Heart left ventricle (tissue), 16 donors: ENCODE data around the gene PLPPR5. TPM values are rescaled to one million over a fixed set of nuclear protein-coding genes. Genes with fewer than 3 reads are reported as not detected.
A peak's percentile ranks its signal among the peaks of the same experiment; 100 is the strongest.

Source experiments
- ATAC-seq, 4 donors: fragments of 200-7000 bp; cut with Tn5 transposase; one replicate each; pipeline ENCODE4 v1.9.1; 2020 to 2022; ENCODE audit warnings: moderate library complexity in 4 of 4, mild to moderate bottlenecking in 3 of 4, moderate number of reproducible peaks in 1 of 4
- DNase-seq, 5 donors: peaks; one replicate each; pipeline ENCODE4 v3.0.0-alpha.2; 2020
- H3K27ac ChIP-seq, 12 donors: fragments of 200-600 bp; sonication (generic) in 4 of 12; one replicate each; pipeline versions ENCODE4 v1.5.0 to v1.8.0; 2016 to 2022; ENCODE audit warnings: mild to moderate bottlenecking in 2 of 12
- H3K27me3 ChIP-seq, 9 donors: fragments of 200-600 bp; sonication (generic) in 2 of 9; one replicate each; pipeline versions ENCODE4 v1.5.1 to v1.8.0; 2016 to 2022; ENCODE audit warnings: mild to moderate bottlenecking in 3 of 9
- H3K36me3 ChIP-seq, 9 donors: fragments of 200-600 bp; sonication (generic) in 2 of 9; one replicate each; pipeline versions ENCODE4 v1.5.0 to v1.8.0; 2018 to 2022; ENCODE audit warnings: mild to moderate bottlenecking in 2 of 9
- H3K4me1 ChIP-seq, 12 donors: fragments of 200-600 bp; sonication (generic) in 4 of 12; one replicate each; pipeline versions ENCODE4 v1.5.0 to v1.8.0; 2016 to 2022; ENCODE audit warnings: mild to moderate bottlenecking in 3 of 12
- H3K4me3 ChIP-seq, 12 donors: fragments of 200-600 bp; sonication (generic) in 4 of 12; one replicate each; pipeline versions ENCODE4 v1.5.0 to v1.8.0; 2017 to 2022; ENCODE audit warnings: mild to moderate bottlenecking in 9 of 12, moderate library complexity in 4 of 12
- H3K9me3 ChIP-seq, 12 donors: fragments of 200-600 bp; sonication (generic) in 4 of 12; one replicate each; pipeline versions ENCODE4 v1.5.0 to v1.8.0; 2016 to 2022; ENCODE audit warnings: mild to moderate bottlenecking in 1 of 12
- CTCF ChIP-seq, 12 donors: fragments of 200-600 bp; sonication (generic) in 4 of 12; IDR thresholded peaks; one replicate each; pipeline versions ENCODE4 v1.5.0 to v1.8.0; 2018 to 2022; ENCODE audit warnings: antibody characterized with exemption in 12 of 12, mild to moderate bottlenecking in 5 of 12
- POLR2A ChIP-seq, 2 donors: fragments of 450-650 bp; IDR thresholded peaks; one replicate each; pipeline ENCODE4 v1.6.1; 2017; ENCODE audit warnings: antibody characterized with exemption in 2 of 2, mild to moderate bottlenecking in 2 of 2, moderate library complexity in 2 of 2
- WGBS, 4 donors: extraction: QIAGEN DNeasy Blood & Tissue Kit in 2 of 4; methylation state at CpG; one replicate each; pipeline versions ENCODE4 v1.1.5 to v1.1.7; 2013 to 2018; 5-methylcytosine and 5-hydroxymethylcytosine counted together
- intact Hi-C, 10 donors: fragments of 100-400 bp; cut with DNase I; formaldehyde crosslinking; loops; one replicate each; pipeline versions ENCODE4 v1.11.1 to v1.14.2; 2022
- polyA plus RNA-seq, 2 donors: library from polyadenylated mRNA; stranded (reverse); fragments of 200-250 nt; gene quantifications; one replicate each; pipeline ENCODE4 v1.2.3, GENCODE V29; 2013
- total RNA-seq, 9 donors: library from RNA; depleted of rRNA in 2 of 9; stranded (reverse); fragments of >200 nt in 2 of 9; fragmentation: NEBNext Ultra II Directional in 3 of 9; extraction: Animal tissue kit (Norgen Biotek cat#: 25700) in 3 of 9; gene quantifications; one replicate each; pipeline versions ENCODE4 v1.1.0 to v1.2.4, GENCODE V29; 2016 to 2023
- donor health status: ischemic (EF 13 %, LVEDD 7.1; RV severe dilation, severe dysfunction).
- donor health status: healthy with polysubstance abuse.
- donor health status: DM: no; HTN: yes; CAD: no.
- donor health status: DM: no; HTN: no; CAD: no.
- donor health status: ischemic (EF 25% LVEDD 6.9; RV normal size, moderate dysfunction).
- donor health status: ischemic (EF 25% LVEDD 5.7; RV mildly dilated, moderate dysfunction).
- donor health status: healthy.
- donor health status: DM: yes; HTN: yes; CAD: no.
- donor health status: ischemic (EF 35%, LVEDD 5.7; RV mildly dilated, moderate dysfunction).
- donor health status: nonischemic (EF 11% LVEDD 7.7; RV severe dilation, severe dysfunction).
- donor health status: DM: yes; HTN: yes; CAD: no.
- donor health status: PGD.
- donor health status: ischemic (EF 29% LVEDD 5.4; RV normal size, mild dysfunction).
- donor health status: nonischemic (EF 23%, LVEDD 6.1; RV moderate dilation, normal function).

The PLPPR5 gene
- total and polyA plus RNA-seq, 11 donors, result not detected

GRCh38 chr1:98870959-98871903, 133.4 kb downstream of the PLPPR5 start:
- H3K27me3 ChIP-seq, result no peaks in the 10 kb centered on the region
- H3K27ac ChIP-seq, result peak overlapping the region in 1 of 12 donors; percentile 64
- H3K9me3 ChIP-seq, result no peaks in the 10 kb centered on the region
- intact Hi-C loops, result no loop called here
- TF ChIP-seq POLR2A (IDR thresholded peaks at IDR 0.05) (no peak), CTCF (IDR thresholded peaks at IDR 0.05) (no peak)
- no peak for ATAC-seq
- H3K4me1 ChIP-seq, result peaks cover 0 to 8% (median 0%) of the 10 kb centered on the region in 12 donors
- WGBS, 4 donors, result 76 to 83% (median 77%) methylated on average over 9 of the region's 9 CpGs
- H3K36me3 ChIP-seq, result no peaks in the 10 kb centered on the region
- no peak for DNase-seq
- H3K4me3 ChIP-seq, result peak overlapping the region in 1 of 12 donors; percentile 15

- DNase-seq (no peak), ATAC-seq (no peak)
- H3K4me3 ChIP-seq, result no peak overlapping the region
- TF ChIP-seq CTCF (IDR thresholded peaks at IDR 0.05) (no peak), POLR2A (IDR thresholded peaks at IDR 0.05) (no peak)
- H3K27ac ChIP-seq, result no peak overlapping the region
- H3K36me3 ChIP-seq, result no peaks in the 10 kb centered on the region
- no peaks in the 10 kb centered on the region for H3K9me3 ChIP-seq
- WGBS, 4 donors, result 60 to 68% (median 65%) methylated on average over 1 of the region's 1 CpG
- no peaks in the 10 kb centered on the region for H3K27me3 ChIP-seq
- no peaks in the 10 kb centered on the region for H3K4me1 ChIP-seq
- intact Hi-C loops, result no loop called here
Observed at GRCh38 chr1:98865796-98866195, 138.9 kb downstream of the PLPPR5 start.

GRCh38 chr1:98860329-98860728, 144.3 kb downstream of the PLPPR5 start:
- Histone ChIP-seq H3K4me1 (no peaks in the 10 kb centered on the region), H3K27me3 (no peaks in the 10 kb centered on the region), H3K4me3 (no peak overlapping the region), H3K36me3 (no peaks in the 10 kb centered on the region), H3K9me3 (no peaks in the 10 kb centered on the region), H3K27ac (no peak overlapping the region)
- TF ChIP-seq POLR2A (IDR thresholded peaks at IDR 0.05) (no peak), CTCF (IDR thresholded peaks at IDR 0.05) (no peak)
- 73 to 84% (median 78%) methylated on average over 1 of the region's 1 CpG for WGBS, 4 donors
- ATAC-seq (no peak), DNase-seq (no peak)
- intact Hi-C loops, result no loop called here

- no peak for DNase-seq
- 15 to 27% (median 25%) methylated on average over 4 of the region's 4 CpGs for WGBS, 4 donors
Observed at GRCh38 chr1:98854137-98854536, 150.5 kb downstream of the PLPPR5 start.

More at GRCh38 chr1:98854137-98854536, 150.5 kb downstream of the PLPPR5 start:
- Histone ChIP-seq H3K4me1 (no peaks in the 10 kb centered on the region), H3K36me3 (no peaks in the 10 kb centered on the region), H3K4me3 (no peak overlapping the region), H3K9me3 (no peaks in the 10 kb centered on the region), H3K27me3 (peaks cover 0 to 4% (median 0%) of the 10 kb centered on the region in 9 donors), H3K27ac (no peak overlapping the region)
- ATAC-seq, result no peak
- intact Hi-C loops, result no loop called here
- no peak for TF ChIP-seq POLR2A (IDR thresholded peaks at IDR 0.05)
- TF ChIP-seq CTCF (IDR thresholded peaks at IDR 0.05), result no peak
